HepG2 (cell line): Measurements from ENCODE around the gene PRRT1. TPM values are rescaled to one million over a fixed set of nuclear protein-coding genes. Genes with fewer than 3 reads are reported as not detected.

Experiments
- ATAC-seq: fragments of 200-7000 bp; cut with Tn5 transposase; 3 replicates; pipeline ENCODE4 v1.9.1; 2020; ENCODE audit warnings: mild to moderate bottlenecking, moderate library complexity
- BruUV-seq: library from RNA; stranded (reverse); fragments of 400-500 nt; replicated peaks from 2 replicates; lab custom pipeline; 2021; lab: Mats Ljungman, UMichigan
- CTCF ChIA-PET: fragments of 300-600 bp; formaldehyde crosslinking; extraction: SDS; loops from one replicate; lab custom pipeline; 2021; ENCODE audit warnings: low total read pairs, inconsistent platforms, low intra/inter-chr PET ratio; lab: Yijun Ruan, JAX
- POLR2A ChIA-PET: fragments of 350-600 bp; sonication (Branson Sonifier 250); formaldehyde crosslinking; loops from one replicate; lab custom pipeline; 2020; ENCODE audit warnings: antibody characterized with exemption, inconsistent platforms; lab: Yijun Ruan, JAX
- DNase-seq: peaks from one replicate; pipeline ENCODE4 v3.0.0-alpha.2; 2015; ENCODE audit warnings: low spot score
- FAIRE-seq: peaks from 3 replicates; lab custom pipeline; 2011; peaks lifted over from hg19 to GRCh38; lab: Jason Lieb, UNC
- H2AFZ ChIP-seq: one replicate; pipeline ENCODE4 v1.6.1; 2011; ENCODE audit warnings: low read length, inconsistent platforms
- H3K27ac ChIP-seq: fragments of 300-600 bp; 3 replicates; pipeline ENCODE4 v1.8.0; 2011; ENCODE audit warnings: mixed run types, mild to moderate bottlenecking, mixed read lengths, low read length, inconsistent platforms; ENCODE audit not compliant: insufficient read depth; ENCODE audit errors: extremely low read length
- H3K27me3 ChIP-seq, 2 experiments: fragments of 200-600 bp in 1 of 2; 2 replicates in 1 of 2; 3 replicates in 1 of 2; pipeline versions ENCODE4 v1.6.0 to v1.8.0; 2011; ENCODE audit warnings: low read length in 2 of 2, mild to moderate bottlenecking in 2 of 2, moderate library complexity in 2 of 2, inconsistent platforms in 1 of 2; ENCODE audit not compliant: insufficient read depth in 2 of 2, control insufficient read depth in 1 of 2
- H3K36me3 ChIP-seq, 2 experiments: fragments of 200-600 bp in 1 of 2; replicated peaks in 1 of 2; 2 replicates in 1 of 2; 3 replicates in 1 of 2; pipeline versions ENCODE4 v1.5.1 to v1.8.0; 2011; ENCODE audit warnings: low read length in 2 of 2, inconsistent platforms in 1 of 2; ENCODE audit not compliant: insufficient read depth in 2 of 2, control insufficient read depth in 1 of 2
- H3K4me1 ChIP-seq: 2 replicates; pipeline ENCODE4 v1.5.1; 2012; ENCODE audit warnings: low read length, inconsistent platforms; ENCODE audit not compliant: insufficient read depth
- H3K4me2 ChIP-seq: 2 replicates; pipeline ENCODE4 v1.6.0; 2011; ENCODE audit warnings: low read depth, low read length, inconsistent platforms
- H3K4me3 ChIP-seq, 3 experiments: fragments of 200-600 bp in 1 of 3; sonication (generic), shearing (Covaris generic) in 1 of 3; replicated peaks in 1 of 3; 2 replicates each; pipeline ENCODE4 v1.5.1; 2011 to 2016; ENCODE audit warnings: low read length in 3 of 3, inconsistent platforms in 2 of 3, low read depth in 2 of 3, mild to moderate bottlenecking in 2 of 3, control low read depth in 1 of 3, mixed read lengths in 1 of 3; ENCODE audit not compliant: insufficient read depth in 1 of 3
- H3K79me2 ChIP-seq: one replicate; pipeline ENCODE4 v1.6.1; 2011; ENCODE audit warnings: low read length, inconsistent platforms; ENCODE audit not compliant: insufficient read depth
- H3K9ac ChIP-seq: 2 replicates; pipeline ENCODE4 v1.6.0; 2011; ENCODE audit warnings: mild to moderate bottlenecking, low read depth, low read length, inconsistent platforms; ENCODE audit not compliant: insufficient read depth
- H3K9me3 ChIP-seq: 2 replicates; pipeline ENCODE4 v1.5.1; 2012; ENCODE audit warnings: mild to moderate bottlenecking, low read length
- H4K20me1 ChIP-seq: 2 replicates; pipeline ENCODE4 v1.6.0; 2011; ENCODE audit warnings: inconsistent platforms, mild to moderate bottlenecking, low read length, moderate library complexity; ENCODE audit not compliant: insufficient read depth
- AGO2 ChIP-seq: fragments of 200-400 bp; formaldehyde crosslinking; optimal IDR thresholded peaks from 2 replicates; pipeline ENCODE3; 2017; ENCODE audit warnings: mild to moderate bottlenecking, low read depth, low read length, moderate library complexity
- GTF2F1 ChIP-seq: fragments of 150-350 bp; IDR thresholded peaks from 2 replicates; pipeline ENCODE4 v1.6.1; 2014; ENCODE audit warnings: low read length
- HOXA5 ChIP-seq: sonication (generic); formaldehyde crosslinking; IDR thresholded peaks from 2 replicates; pipeline ENCODE4 v1.4.0; 2020; ENCODE audit warnings: missing genetic modification reagents
- MTA1 ChIP-seq: sonication (generic); formaldehyde crosslinking; IDR thresholded peaks from 2 replicates; pipeline ENCODE4 v1.4.0; 2020; ENCODE audit warnings: missing genetic modification reagents, mild to moderate bottlenecking, borderline replicate concordance
- POLR2A ChIP-seq, 2 experiments: IDR thresholded peaks; 2 replicates each; pipeline ENCODE4 v1.6.1; 2011; ENCODE audit warnings: low read depth in 2 of 2, low read length in 2 of 2, mild to moderate bottlenecking in 1 of 2, moderate library complexity in 1 of 2; ENCODE audit not compliant: insufficient read depth in 1 of 2
- PRMT3 ChIP-seq: sonication (generic); formaldehyde crosslinking; IDR thresholded peaks from 2 replicates; pipeline ENCODE4 v1.8.1; 2022; ENCODE audit warnings: low read depth, mild to moderate bottlenecking, moderate library complexity, missing genetic modification reagents, borderline replicate concordance
- RAD51 ChIP-seq: fragments of 450-650 bp; IDR thresholded peaks from 2 replicates; pipeline ENCODE4 v1.6.1; 2016; ENCODE audit warnings: borderline replicate concordance
- RBFOX2 ChIP-seq: fragments of 200-400 bp; formaldehyde crosslinking; IDR thresholded peaks from 2 replicates; pipeline ENCODE4 v1.6.1; 2017; ENCODE audit warnings: low read depth, mild to moderate bottlenecking, low read length
- SMAD3 ChIP-seq: sonication (generic); formaldehyde crosslinking; IDR thresholded peaks from 2 replicates; pipeline ENCODE4 v1.4.0; 2020; ENCODE audit warnings: missing genetic modification reagents
- YEATS2 ChIP-seq: sonication (generic); formaldehyde crosslinking; IDR thresholded peaks from 2 replicates; pipeline ENCODE4 v1.4.0; 2020; ENCODE audit warnings: missing genetic modification reagents, borderline replicate concordance
- ZNF615 ChIP-seq: sonication (generic); formaldehyde crosslinking; IDR thresholded peaks from 2 replicates; pipeline ENCODE4 v1.5.0; 2020; ENCODE audit warnings: mild to moderate bottlenecking, missing genetic modification reagents, borderline replicate concordance
- ZNF747 ChIP-seq: sonication (generic); formaldehyde crosslinking; IDR thresholded peaks from 2 replicates; pipeline ENCODE4 v1.8.1; 2023; ENCODE audit warnings: missing genetic modification reagents, mild to moderate bottlenecking, borderline replicate concordance
- ZNF878 ChIP-seq: sonication (generic); formaldehyde crosslinking; IDR thresholded peaks from 2 replicates; pipeline ENCODE4 v1.8.1; 2023; ENCODE audit warnings: mild to moderate bottlenecking, missing genetic modification reagents, moderate library complexity
- WGBS: methylation state at CpG from one replicate; pipeline ENCODE4 v1.1.6; 2017; ENCODE audit warnings: low lambda C conversion rate; 5-methylcytosine and 5-hydroxymethylcytosine counted together
- in situ Hi-C: cut with HindIII; loops from 2 replicates; pipeline ENCODE4 v1.10.0; 2017; ENCODE audit warnings: low pct_unique_long_range_greater_than_20kb; ENCODE audit not compliant: extremely low pct_ligation_motif_present
- intact Hi-C: fragments of 100-400 bp; cut with micrococcal nuclease; formaldehyde crosslinking; loops from one replicate; pipeline ENCODE4 v1.10.0; 2022; ENCODE audit not compliant: unreplicated experiment
- polyA plus RNA-seq, 8 experiments: library from polyadenylated mRNA; depleted of rRNA in 3 of 8; stranded (reverse) in 7 of 8; unstranded in 1 of 8; fragments of >200 nt; fragmentation: Illumina TruSeq in 4 of 8; extraction: Trizol in 4 of 8; gene quantifications; 2 replicates each; pipeline versions ENCODE4 v1.2.1 to v1.2.3, GENCODE V29; 2011 to 2016; ENCODE audit warnings: low read depth in 4 of 8, missing spikeins in 1 of 8, mixed read lengths in 1 of 8; ENCODE audit not compliant: insufficient read depth in 1 of 8
- total RNA-seq, 5 experiments: library from RNA; depleted of rRNA; stranded (reverse); fragments of >200 nt; fragmentation: Illumina TruSeq; extraction: Trizol; gene quantifications; 2 replicates each; pipeline ENCODE4 v1.2.3, GENCODE V29; 2016; ENCODE audit warnings: low read depth in 1 of 5
- TF ChIP-seq, protein P1 (sequence below): sonication (generic); formaldehyde crosslinking; IDR thresholded peaks from 2 replicates; pipeline ENCODE4 v1.5.1; 2020; ENCODE audit warnings: missing genetic modification reagents, mild to moderate bottlenecking, borderline replicate concordance
- TF ChIP-seq, protein P2 (sequence below): sonication (generic); formaldehyde crosslinking; conservative IDR thresholded peaks from 2 replicates; pipeline ENCODE4 v1.8.0; 2022; ENCODE audit warnings: missing genetic modification reagents
- TF ChIP-seq, protein P3 (sequence below): sonication (generic); formaldehyde crosslinking; IDR thresholded peaks from 2 replicates; pipeline ENCODE4 v1.9.0; 2021; ENCODE audit warnings: missing genetic modification reagents, mild to moderate bottlenecking, borderline replicate concordance

Gene PRRT1
- total and polyA plus RNA-seq, 2 of the 13 experiments (the other 11 are each of a cell fraction or from before 2014, with no cell fraction given), result 0.64 to 1.4 TPM

DNA sequence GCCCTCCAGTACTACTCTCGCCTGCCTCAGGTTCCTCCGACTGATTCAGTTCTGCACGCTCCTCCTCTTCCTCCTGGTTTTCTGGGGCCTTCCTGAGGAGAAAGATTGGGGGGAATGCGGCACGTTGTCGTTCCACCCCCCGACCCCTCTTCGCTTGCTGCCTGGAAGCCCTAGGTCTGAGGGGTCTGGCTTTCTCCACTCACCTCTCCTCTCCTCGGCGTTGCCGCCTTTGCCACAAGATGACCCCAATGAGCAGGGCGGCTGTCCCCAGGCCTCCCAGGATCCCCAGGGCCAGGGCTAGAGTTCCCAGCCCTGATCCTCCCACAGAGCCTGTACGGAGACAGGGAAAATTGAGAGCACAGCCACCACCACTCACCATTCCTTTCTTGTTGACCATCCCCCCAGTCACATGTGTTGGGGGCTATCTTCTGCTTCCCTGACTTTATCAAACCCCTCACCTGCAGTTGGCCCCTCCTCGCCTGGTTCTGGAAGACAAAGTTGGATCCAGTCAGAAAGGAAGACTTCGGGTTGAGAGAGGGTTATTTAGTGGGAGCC lies 29.5 kb upstream of the PRRT1 start:
- Histone ChIP-seq H3K79me2 (peaks cover 20% of the 10 kb centered on the region), H3K9me3 (no peaks in the 10 kb centered on the region), H3K4me1 (peaks cover 28% of the 10 kb centered on the region), H3K4me3 (no peak overlapping the region), H3K9ac (no peak overlapping the region), H3K27me3 (no peaks in the 10 kb centered on the region), H4K20me1 (no peaks in the 10 kb centered on the region), H2AFZ (no peak overlapping the region), H3K27ac (no peak overlapping the region), H3K36me3 (peaks cover 20 to 33% of the 10 kb centered on the region in 2 experiments; a peak in 4 of 5 replicates), H3K4me2 (no peak overlapping the region)
- 97% methylated on average over 15 of the region's 15 CpGs for WGBS
- no peak for DNase-seq
- POLR2A ChIA-PET, result interaction anchor here (2.4 to 5.8 kb wide), 2 partner anchors 7 to 14 kb away, joined by 18 to 127 read pairs; partner anchors contain the start of gene PBX2
- in situ Hi-C loops (no loop called here), intact Hi-C loops (no loop called here)
- BruUV-seq, result no TSS peak
- no peak for FAIRE-seq
- no peak for ATAC-seq
- CTCF ChIA-PET, result no interaction called here
- TF ChIP-seq ZNF878 (CRISPR knock-in tag) (no peak), SMAD3 (CRISPR knock-in tag) (no peak), PRMT3 (no peak), RAD51 (no peak), ZNF747 (CRISPR knock-in tag) (0 out of 2 replicates have a peak, but pooled peaks have one; percentile 26), MTA1 (CRISPR knock-in tag) (0 out of 2 replicates have a peak, but pooled peaks have one; percentile 21), HOXA5 (CRISPR knock-in tag) (no peak), POLR2A (IDR thresholded peaks at IDR 0.05; ENCODE audit: insufficient read depth in 1 of 2, low read depth in 2 of 2, low read length in 2 of 2) (peak in 1 of 2 experiments; percentile 30; a peak in 1 of 4 replicates), YEATS2 (no peak), GTF2F1 (no peak), ZNF615 (CRISPR knock-in tag) (no peak), AGO2 (peak; percentile 72), RBFOX2 (peak; percentile 54)
- TF ChIP-seq, protein P1, sequence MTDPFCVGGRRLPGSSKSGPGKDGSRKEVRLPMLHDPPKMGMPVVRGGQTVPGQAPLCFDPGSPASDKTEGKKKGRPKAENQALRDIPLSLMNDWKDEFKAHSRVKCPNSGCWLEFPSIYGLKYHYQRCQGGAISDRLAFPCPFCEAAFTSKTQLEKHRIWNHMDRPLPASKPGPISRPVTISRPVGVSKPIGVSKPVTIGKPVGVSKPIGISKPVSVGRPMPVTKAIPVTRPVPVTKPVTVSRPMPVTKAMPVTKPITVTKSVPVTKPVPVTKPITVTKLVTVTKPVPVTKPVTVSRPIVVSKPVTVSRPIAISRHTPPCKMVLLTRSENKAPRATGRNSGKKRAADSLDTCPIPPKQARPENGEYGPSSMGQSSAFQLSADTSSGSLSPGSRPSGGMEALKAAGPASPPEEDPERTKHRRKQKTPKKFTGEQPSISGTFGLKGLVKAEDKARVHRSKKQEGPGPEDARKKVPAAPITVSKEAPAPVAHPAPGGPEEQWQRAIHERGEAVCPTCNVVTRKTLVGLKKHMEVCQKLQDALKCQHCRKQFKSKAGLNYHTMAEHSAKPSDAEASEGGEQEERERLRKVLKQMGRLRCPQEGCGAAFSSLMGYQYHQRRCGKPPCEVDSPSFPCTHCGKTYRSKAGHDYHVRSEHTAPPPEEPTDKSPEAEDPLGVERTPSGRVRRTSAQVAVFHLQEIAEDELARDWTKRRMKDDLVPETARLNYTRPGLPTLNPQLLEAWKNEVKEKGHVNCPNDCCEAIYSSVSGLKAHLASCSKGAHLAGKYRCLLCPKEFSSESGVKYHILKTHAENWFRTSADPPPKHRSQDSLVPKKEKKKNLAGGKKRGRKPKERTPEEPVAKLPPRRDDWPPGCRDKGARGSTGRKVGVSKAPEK, result no peak
- TF ChIP-seq, protein P2, sequence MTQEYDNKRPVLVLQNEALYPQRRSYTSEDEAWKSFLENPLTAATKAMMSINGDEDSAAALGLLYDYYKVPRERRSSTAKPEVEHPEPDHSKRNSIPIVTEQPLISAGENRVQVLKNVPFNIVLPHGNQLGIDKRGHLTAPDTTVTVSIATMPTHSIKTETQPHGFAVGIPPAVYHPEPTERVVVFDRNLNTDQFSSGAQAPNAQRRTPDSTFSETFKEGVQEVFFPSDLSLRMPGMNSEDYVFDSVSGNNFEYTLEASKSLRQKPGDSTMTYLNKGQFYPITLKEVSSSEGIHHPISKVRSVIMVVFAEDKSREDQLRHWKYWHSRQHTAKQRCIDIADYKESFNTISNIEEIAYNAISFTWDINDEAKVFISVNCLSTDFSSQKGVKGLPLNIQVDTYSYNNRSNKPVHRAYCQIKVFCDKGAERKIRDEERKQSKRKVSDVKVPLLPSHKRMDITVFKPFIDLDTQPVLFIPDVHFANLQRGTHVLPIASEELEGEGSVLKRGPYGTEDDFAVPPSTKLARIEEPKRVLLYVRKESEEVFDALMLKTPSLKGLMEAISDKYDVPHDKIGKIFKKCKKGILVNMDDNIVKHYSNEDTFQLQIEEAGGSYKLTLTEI, result no peak
- TF ChIP-seq, protein P3, sequence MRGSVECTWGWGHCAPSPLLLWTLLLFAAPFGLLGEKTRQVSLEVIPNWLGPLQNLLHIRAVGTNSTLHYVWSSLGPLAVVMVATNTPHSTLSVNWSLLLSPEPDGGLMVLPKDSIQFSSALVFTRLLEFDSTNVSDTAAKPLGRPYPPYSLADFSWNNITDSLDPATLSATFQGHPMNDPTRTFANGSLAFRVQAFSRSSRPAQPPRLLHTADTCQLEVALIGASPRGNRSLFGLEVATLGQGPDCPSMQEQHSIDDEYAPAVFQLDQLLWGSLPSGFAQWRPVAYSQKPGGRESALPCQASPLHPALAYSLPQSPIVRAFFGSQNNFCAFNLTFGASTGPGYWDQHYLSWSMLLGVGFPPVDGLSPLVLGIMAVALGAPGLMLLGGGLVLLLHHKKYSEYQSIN (CRISPR knock-in tag), result no peak
